ENCODE data around the gene TTC23. TPM values are rescaled to one million over a fixed set of nuclear protein-coding genes. Genes with fewer than 3 reads are reported as not detected.

Gene TTC23
- total RNA-seq, 1 experiment from 2014 or later: 17.8 TPM

- TF ChIP-seq ZNF416 (CRISPR knock-in tag; IDR thresholded peaks at IDR 0.05) (no peak), FOXP4 (CRISPR knock-in tag; IDR thresholded peaks at IDR 0.05) (no peak), NR3C1 (CRISPR knock-in tag; conservative IDR thresholded peaks at IDR 0.05; ENCODE audit: low read depth) (no peak), ZNF423 (CRISPR knock-in tag; IDR thresholded peaks at IDR 0.05) (no peak), RELA (CRISPR knock-in tag; IDR thresholded peaks at IDR 0.05; ENCODE audit: borderline replicate concordance) (no peak), ZNF671 (CRISPR knock-in tag; IDR thresholded peaks at IDR 0.05) (no peak), SP1 (CRISPR knock-in tag; conservative IDR thresholded peaks at IDR 0.05) (no peak)
Measured at GRCh38 chr15:99090938-99091337, 158.4 kb downstream of the TTC23 start (continued).

GRCh38 chr15:99090011-99090699 is 159.2 kb downstream of the TTC23 start:
- Mint-ChIP-seq H3K4me3 (no peak overlapping the region), H3K4me1 (peaks cover 14% of the 10 kb centered on the region), H3K27ac (peak overlapping the region; percentile 7; the same call in 1 of the 2 replicates), H3K9me3 (peaks cover 10% of the 10 kb centered on the region), H3K27me3 (ENCODE audit: low read depth) (no peaks in the 10 kb centered on the region), H3K36me3 (no peaks in the 10 kb centered on the region)
- CTCF ChIA-PET: interaction anchor here (0.6 to 1.9 kb wide), 4 partner anchors 10 to 46 kb away, joined by 3 to 13 read pairs (median 4); partner anchors contain the start of gene SYNM
- ATAC-seq: no peak
- no peak for TF ChIP-seq SOX15 (CRISPR knock-in tag; IDR thresholded peaks at IDR 0.05)
- TF ChIP-seq ZNF121 (CRISPR knock-in tag; IDR thresholded peaks at IDR 0.05): no peak
- POLR2A ChIA-PET: no interaction called here
- no peak for DNase-seq (ENCODE audit: low spot score)

- Mint-ChIP-seq H3K9me3 (peaks cover 25% of the 10 kb centered on the region), H3K4me1 (peaks cover 14% of the 10 kb centered on the region), H3K36me3 (peaks cover 5% of the 10 kb centered on the region; the same call in 1 of the 2 replicates), H3K27me3 (ENCODE audit: low read depth) (no peaks in the 10 kb centered on the region), H3K4me3 (no peak overlapping the region), H3K27ac (no peak overlapping the region)
- ATAC-seq: no peak
- POLR2A ChIA-PET: no interaction called here
- CTCF ChIA-PET: interaction anchor here (3.4 kb wide), 1 partner anchor 13 kb away, joined by 10 read pairs; no protein-coding TSS in a partner anchor
- no peak for DNase-seq (ENCODE audit: low spot score)
- no peak for TF ChIP-seq ZBTB43 (CRISPR knock-in tag; IDR thresholded peaks at IDR 0.05)
- no peak for TF ChIP-seq GTF2I (CRISPR knock-in tag; conservative IDR thresholded peaks at IDR 0.05)
- no peak for TF ChIP-seq ZNF512 (CRISPR knock-in tag; IDR thresholded peaks at IDR 0.05; ENCODE audit: borderline replicate concordance)
- no peak for TF ChIP-seq ZNF263 (CRISPR knock-in tag; IDR thresholded peaks at IDR 0.05; ENCODE audit: low read depth)
- no peak for TF ChIP-seq PRDM15 (CRISPR knock-in tag; IDR thresholded peaks at IDR 0.05)
- TF ChIP-seq SMAD3 (CRISPR knock-in tag; IDR thresholded peaks at IDR 0.05; ENCODE audit: borderline replicate concordance): no peak
- no peak for TF ChIP-seq HMGXB4 (CRISPR knock-in tag; IDR thresholded peaks at IDR 0.05)
- TF ChIP-seq ZNF281 (CRISPR knock-in tag; IDR thresholded peaks at IDR 0.05): no peak
- no peak for TF ChIP-seq TEAD4 (CRISPR knock-in tag; IDR thresholded peaks at IDR 0.05)
Measured at GRCh38 chr15:99087405-99087943, 161.9 kb downstream of the TTC23 start.

Measured in WTC11 (cell line).